ENCODE measurements around the gene LAMA2.

DNA sequence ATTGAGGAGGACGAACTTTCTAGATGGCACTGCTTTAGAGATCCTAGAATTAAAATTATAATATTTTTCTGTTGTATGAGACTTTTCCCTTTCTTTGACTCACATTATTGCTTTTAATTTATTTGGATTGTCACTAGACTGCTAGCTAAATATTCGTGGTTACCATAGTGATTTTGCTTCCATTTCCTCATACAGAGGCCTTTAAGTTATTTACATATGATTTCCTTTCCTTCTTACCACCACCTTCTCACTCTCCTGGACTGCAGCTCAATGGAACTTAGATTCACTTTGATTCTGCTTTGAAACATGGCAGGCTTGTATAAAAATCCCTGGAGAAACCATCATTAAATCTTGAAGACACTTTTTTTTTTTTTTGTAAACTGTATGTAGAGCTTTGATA, 222.9 kb downstream of the LAMA2 start:
- TF ChIP-seq POLR2A (IDR thresholded peaks at IDR 0.05) (no peak), CTCF (IDR thresholded peaks at IDR 0.05) (no peak), POLR2AphosphoS5 (IDR thresholded peaks at IDR 0.05) (no peak), EP300 (IDR thresholded peaks at IDR 0.05) (no peak)

Measured in stomach (tissue), 4 donors.